Measurements from ENCODE around the gene SLC35E4.

GRCh38 chr22:30662040-30662439 lies 26.5 kb downstream of the SLC35E4 start:
- no peak for TF ChIP-seq EP300 (IDR thresholded peaks at IDR 0.05; ENCODE audit: borderline replicate concordance)
- TF ChIP-seq REST (IDR thresholded peaks at IDR 0.05; ENCODE audit: low read depth): no peak
- no peak for TF ChIP-seq RAD21 (IDR thresholded peaks at IDR 0.05; ENCODE audit: low read depth)
- no peak for TF ChIP-seq TEAD4 (IDR thresholded peaks at IDR 0.05)
- no peak for TF ChIP-seq TAF1 (IDR thresholded peaks at IDR 0.05; ENCODE audit: low read depth)
- TF ChIP-seq TCF12 (IDR thresholded peaks at IDR 0.05; ENCODE audit: low read depth): no peak
- no peak for TF ChIP-seq CEBPB (IDR thresholded peaks at IDR 0.05)
- no peak for TF ChIP-seq FOXM1 (IDR thresholded peaks at IDR 0.05; ENCODE audit: borderline replicate concordance, low read depth)
- TF ChIP-seq NFIC (IDR thresholded peaks at IDR 0.05): no peak
- TF ChIP-seq MAX (IDR thresholded peaks at IDR 0.05): no peak
- TF ChIP-seq ZBTB7A (IDR thresholded peaks at IDR 0.05; ENCODE audit: low read depth): no peak
- no peak for TF ChIP-seq USF1 (IDR thresholded peaks at IDR 0.05)
- TF ChIP-seq YY1 (IDR thresholded peaks at IDR 0.05; ENCODE audit: low read depth): no peak
- TF ChIP-seq CREB1 (IDR thresholded peaks at IDR 0.05; ENCODE audit: low read depth): no peak
